ENCODE results near the gene OPRD1. TPM values are rescaled to one million over a fixed set of nuclear protein-coding genes. Genes with fewer than 3 reads are reported as not detected.

OPRD1 gene
- total RNA-seq, result not detected in 2 replicates

GRCh38 chr1:28811766-28812668 lies at the start of gene OPRD1:
TSS of gene OPRD1 (plus strand) at chr1:28812170. CDS start at chr1:28812384, 214 bp downstream.

DNA sequence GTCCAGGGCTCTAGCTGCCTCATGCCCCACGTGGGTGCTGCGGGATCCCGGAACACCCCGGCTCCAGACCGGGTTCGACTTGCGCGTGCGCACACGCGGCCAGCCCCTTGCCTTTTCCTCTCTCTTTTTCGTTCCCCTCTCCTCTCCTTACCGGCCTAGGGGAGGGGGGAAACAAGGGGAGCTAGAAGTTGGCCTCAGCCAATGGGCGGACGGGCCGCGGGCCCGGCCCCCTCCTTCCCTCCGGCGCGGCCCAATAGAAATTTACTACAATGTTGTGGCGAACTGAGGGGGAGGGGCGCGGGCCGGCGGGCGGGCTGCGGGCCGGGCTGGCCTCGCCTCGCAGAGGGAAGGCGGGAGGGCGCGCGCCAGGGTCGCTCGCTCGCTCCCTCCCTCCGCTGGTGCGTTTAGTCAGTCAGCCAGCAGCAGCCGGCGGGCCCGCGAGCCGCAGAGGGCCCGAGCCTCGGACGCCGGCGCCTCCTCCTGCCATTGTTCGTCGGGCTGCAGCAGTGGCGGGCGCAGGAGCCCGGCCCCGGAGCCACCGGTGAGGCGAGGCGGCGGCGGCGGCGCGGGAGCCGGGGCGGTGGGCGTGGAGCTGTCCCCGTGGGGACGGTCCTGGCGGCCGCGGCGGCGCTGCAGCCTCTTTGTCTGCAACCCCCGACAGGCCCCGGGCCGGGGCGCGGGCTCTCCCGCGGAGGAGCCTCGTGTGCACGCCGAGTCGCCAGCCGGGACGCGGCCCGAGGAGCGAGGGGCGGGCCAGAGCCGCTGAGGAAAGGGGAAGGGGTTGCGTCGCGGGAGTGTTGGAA lies 102.5 kb downstream of the OPRD1 start, which contains the start of gene EPB41:
Gene EPB41 (plus strand): TSS at position 342 of the 803 bp plus-strand sequence. CDS start 72,869 bp downstream, outside the sequence.

Small RNAs within 50 kb of the gene (small RNA-seq; reads per million reads assigned to genes)
- gene RF00019, result not detected

Other genes starting within 250 kb of the OPRD1 start
- 0.98 and 1.2 TPM in 2 replicates for gene RAB42, start 219.9 kb upstream of the OPRD1 start, total RNA-seq
- gene TAF12, start 169.1 kb upstream of the OPRD1 start, total RNA-seq, result 18.3 and 18.6 TPM in 2 replicates
- gene RNU11, start 163.6 kb upstream of the OPRD1 start, total RNA-seq, result not detected in 2 replicates
- 10.5 and 12.1 TPM in 2 replicates for gene GMEB1, start 143.4 kb upstream of the OPRD1 start, total RNA-seq
- 132 and 134 TPM in 2 replicates for gene YTHDF2, start 75.2 kb upstream of the OPRD1 start, total RNA-seq
- 26.8 and 42.8 TPM in 2 replicates for gene EPB41, start 102.4 kb downstream of the OPRD1 start, total RNA-seq